PC-3 (cell line): ENCODE results near the gene ATP6V1E1.

ENCODE experiments used
- CTCF ChIP-seq: fragments of 300-600 bp; sonication (generic); conservative IDR thresholded peaks from 2 replicates; pipeline ENCODE4 v1.5.1; 2017; ENCODE audit warnings: antibody characterized with exemption, low read depth, mild to moderate bottlenecking, low read length
- EZH2 ChIP-seq: fragments of 300-600 bp; sonication (generic); IDR thresholded peaks from one replicate; pipeline ENCODE4 v1.6.1; 2017; ENCODE audit warnings: antibody characterized with exemption, mild to moderate bottlenecking, low read length; ENCODE audit not compliant: unreplicated experiment
- EZH2phosphoT487 ChIP-seq: fragments of 300-600 bp; sonication (generic); IDR thresholded peaks from 2 replicates; pipeline ENCODE4 v1.6.1; 2018; ENCODE audit warnings: mild to moderate bottlenecking, antibody characterized with exemption, low read length, borderline replicate concordance

DNA sequence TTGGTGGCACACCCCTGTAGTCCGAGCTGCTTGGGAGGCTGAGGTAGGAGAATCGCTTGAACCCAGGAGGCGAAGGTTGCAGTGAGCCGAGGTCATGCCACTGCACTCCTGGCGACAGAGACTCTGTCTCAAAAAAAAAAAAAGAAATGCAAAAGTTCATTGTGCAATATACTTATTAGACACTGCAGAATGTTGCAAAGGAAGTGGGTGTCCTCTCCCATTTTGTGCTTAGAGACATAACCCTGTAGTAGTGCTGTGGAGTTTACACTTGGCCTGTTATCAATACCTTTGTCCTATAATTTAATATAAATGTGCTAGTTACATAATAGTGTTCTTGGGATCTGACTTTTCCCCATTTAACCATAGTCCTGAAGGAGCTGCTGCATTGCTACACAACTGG lies 19.4 kb upstream of the ATP6V1E1 start:
- TF ChIP-seq CTCF, result no peak
- TF ChIP-seq EZH2, result no peak
- no peak for TF ChIP-seq EZH2phosphoT487
